Neuron (in vitro differentiated cells): Measurements from ENCODE around the gene RAB43.

ENCODE experiments used
- H2AFZ ChIP-seq: one replicate; pipeline ENCODE4 v1.6.1; 2013; ENCODE audit warnings: low read depth, mild to moderate bottlenecking, inconsistent platforms, low read length, moderate library complexity
- H3K27me3 ChIP-seq: one replicate; pipeline ENCODE4 v1.6.1; 2013; ENCODE audit warnings: low read length; ENCODE audit not compliant: insufficient read depth
- H3K36me3 ChIP-seq: one replicate; pipeline ENCODE4 v1.6.1; 2013; ENCODE audit warnings: low read length; ENCODE audit not compliant: insufficient read depth
- H3K4me1 ChIP-seq: one replicate; pipeline ENCODE4 v1.6.1; 2013; ENCODE audit warnings: low read length; ENCODE audit not compliant: insufficient read depth
- H3K4me3 ChIP-seq: 2 replicates; pipeline ENCODE4 v1.5.1; 2013; ENCODE audit warnings: mild to moderate bottlenecking, low read length, moderate library complexity
- H3K9me3 ChIP-seq: one replicate; pipeline ENCODE4 v1.6.1; 2013; ENCODE audit warnings: low read length

Gene RAB43

GRCh38 chr3:129046037-129046731 is 75.4 kb downstream of the RAB43 start:
- Histone ChIP-seq H3K4me3 (no peak overlapping the region), H3K36me3 (no peaks in the 10 kb centered on the region), H2AFZ (no peak overlapping the region), H3K27me3 (no peaks in the 10 kb centered on the region), H3K4me1 (no peaks in the 10 kb centered on the region), H3K9me3 (peaks cover 18% of the 10 kb centered on the region)

DNA sequence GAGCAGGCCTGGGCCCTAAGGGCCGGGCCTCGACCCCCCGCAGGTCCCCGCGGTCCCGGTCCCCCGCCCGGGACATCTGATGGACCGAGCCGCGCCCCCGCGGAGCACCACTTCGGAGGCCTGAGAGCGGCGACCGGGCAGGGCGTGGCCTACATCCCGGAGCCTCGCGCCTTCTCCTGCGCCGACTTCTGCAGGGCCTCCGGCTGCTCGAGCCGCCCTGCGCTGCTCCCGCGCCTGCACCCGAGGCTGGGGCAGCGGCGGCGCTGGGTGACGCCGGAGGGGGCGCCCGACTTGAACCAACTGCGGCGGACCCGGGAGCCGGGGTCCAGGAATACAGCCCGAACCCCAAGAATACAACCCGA is 75.9 kb downstream of the RAB43 start:
- H3K9me3 ChIP-seq, result peaks cover 18% of the 10 kb centered on the region
- no peaks in the 10 kb centered on the region for H3K4me1 ChIP-seq
- H3K36me3 ChIP-seq, result no peaks in the 10 kb centered on the region
- no peak overlapping the region for H3K4me3 ChIP-seq
- H2AFZ ChIP-seq, result no peak overlapping the region
- no peaks in the 10 kb centered on the region for H3K27me3 ChIP-seq

DNA sequence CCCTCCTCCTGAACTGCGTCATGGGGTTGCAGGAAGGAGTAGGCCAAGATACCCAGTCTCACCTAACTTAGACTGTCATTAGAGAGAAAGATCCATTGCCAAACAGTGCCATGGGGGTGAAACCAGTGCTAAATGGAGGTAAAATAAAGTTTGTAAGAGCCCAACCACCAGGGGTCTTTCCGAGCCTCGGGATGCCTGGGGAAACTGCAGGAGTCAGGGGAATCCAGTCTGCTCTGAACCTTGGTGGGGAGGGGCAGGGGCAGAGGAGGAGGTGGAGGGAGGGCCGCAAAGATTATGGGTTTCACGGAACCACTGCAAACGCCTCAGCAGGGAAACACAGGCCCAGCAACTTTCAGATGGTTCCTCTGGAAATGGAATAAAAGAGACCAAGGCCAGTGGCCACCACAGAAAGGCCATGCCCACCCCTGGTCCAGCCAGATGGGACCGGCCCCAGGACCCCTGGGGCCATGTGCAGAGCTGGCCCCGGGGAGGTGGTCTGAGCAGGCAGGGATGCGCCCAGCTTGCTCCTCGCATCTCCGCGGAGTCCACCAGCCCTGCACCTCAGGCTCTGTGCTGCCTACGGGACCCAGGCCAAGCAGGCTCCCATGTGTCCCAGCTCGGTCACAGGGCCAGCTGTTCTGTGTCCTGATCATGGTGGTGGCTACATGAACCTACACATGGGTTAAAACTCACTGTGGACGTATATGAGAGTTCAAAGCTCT is 80.9 kb downstream of the RAB43 start:
- H3K4me1 ChIP-seq, result no peaks in the 10 kb centered on the region
- H2AFZ ChIP-seq, result no peak overlapping the region
- H3K36me3 ChIP-seq, result peaks cover 28% of the 10 kb centered on the region
- H3K9me3 ChIP-seq, result peaks cover 10% of the 10 kb centered on the region
- H3K27me3 ChIP-seq, result no peaks in the 10 kb centered on the region
- no peak overlapping the region for H3K4me3 ChIP-seq

DNA sequence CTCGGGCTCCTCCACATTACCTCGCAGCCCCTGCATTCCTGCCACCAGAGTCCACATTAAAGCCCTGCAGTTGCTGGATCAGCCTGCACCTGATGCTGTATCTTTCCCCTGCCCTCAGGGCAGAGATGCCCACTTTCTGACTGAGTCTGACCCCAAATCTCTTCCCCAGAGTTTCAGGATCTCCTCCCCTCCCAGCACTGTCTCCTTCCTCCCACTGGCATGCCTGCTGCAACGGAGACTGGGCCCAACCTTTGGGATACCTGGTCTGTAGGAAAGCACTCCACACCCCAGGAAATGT is 81.6 kb downstream of the RAB43 start:
- Histone ChIP-seq H3K4me3 (no peak overlapping the region), H3K27me3 (no peaks in the 10 kb centered on the region), H3K4me1 (no peaks in the 10 kb centered on the region), H2AFZ (no peak overlapping the region), H3K9me3 (peaks cover 9% of the 10 kb centered on the region), H3K36me3 (peaks cover 34% of the 10 kb centered on the region)

- no peaks in the 10 kb centered on the region for H3K27me3 ChIP-seq
- H3K36me3 ChIP-seq, result peaks cover 34% of the 10 kb centered on the region
- no peaks in the 10 kb centered on the region for H3K4me1 ChIP-seq
- H2AFZ ChIP-seq, result no peak overlapping the region
- no peak overlapping the region for H3K4me3 ChIP-seq
- peaks cover 9% of the 10 kb centered on the region for H3K9me3 ChIP-seq
Observed at GRCh38 chr3:129039271-129040038, 82.1 kb downstream of the RAB43 start.

DNA sequence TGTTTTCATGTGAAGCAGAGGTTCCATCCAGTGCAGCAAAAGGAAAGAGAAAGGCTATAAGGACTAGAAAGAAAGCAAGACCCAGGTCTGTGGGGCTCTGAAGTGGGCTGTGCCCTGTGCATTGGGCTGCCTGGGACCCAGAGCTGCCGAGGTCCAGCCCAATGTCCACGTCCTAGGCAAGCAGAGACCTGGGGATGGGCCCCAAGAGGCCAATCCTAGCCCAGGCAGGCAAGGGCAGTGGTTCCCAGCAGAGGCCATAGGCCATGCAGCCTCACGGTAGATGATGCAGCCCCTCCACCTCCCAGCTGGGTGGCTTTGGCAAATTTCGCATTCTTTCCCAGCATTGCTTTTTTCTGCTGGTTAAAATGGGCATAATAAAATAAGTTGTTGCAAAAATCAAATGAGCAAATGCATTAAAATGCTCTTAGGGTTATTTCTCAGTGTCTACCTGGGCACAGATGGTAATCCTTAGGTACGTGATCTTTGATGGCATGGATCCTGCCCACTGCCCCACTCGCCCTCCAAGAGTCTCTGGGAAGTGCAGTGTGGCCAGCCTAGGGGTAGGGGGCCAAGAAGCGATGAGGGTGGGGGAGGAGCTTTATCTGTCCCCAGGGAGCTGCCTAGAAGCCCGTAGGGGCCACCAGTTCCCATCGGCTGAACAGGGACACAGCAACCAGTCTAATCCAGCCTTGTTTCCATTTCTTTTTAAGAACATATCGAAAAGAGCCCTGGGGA is 83.3 kb downstream of the RAB43 start:
- H3K4me3 ChIP-seq, result no peak overlapping the region
- peaks cover 9% of the 10 kb centered on the region for H3K9me3 ChIP-seq
- no peaks in the 10 kb centered on the region for H3K27me3 ChIP-seq
- H3K36me3 ChIP-seq, result peaks cover 45% of the 10 kb centered on the region
- H3K4me1 ChIP-seq, result no peaks in the 10 kb centered on the region
- H2AFZ ChIP-seq, result no peak overlapping the region
